Occipital lobe (tissue), 2 donors: ENCODE data around the gene LGR5. TPM values are rescaled to one million over a fixed set of nuclear protein-coding genes. Genes with fewer than 3 reads are reported as not detected.
A peak's percentile ranks its signal among the peaks of the same experiment; 100 is the strongest.

ENCODE experiments used
- DNase-seq: peaks from one replicate; lab custom pipeline; 2025; lab: John Stamatoyannopoulos, UW
- total RNA-seq: library from RNA; depleted of rRNA; stranded (reverse); fragments of >200 nt; gene quantifications from one replicate; pipeline ENCODE4 v1.2.3, GENCODE V29; 2014

LGR5 gene
- total RNA-seq, 1 donor from 2014 or later, result not detected

DNA sequence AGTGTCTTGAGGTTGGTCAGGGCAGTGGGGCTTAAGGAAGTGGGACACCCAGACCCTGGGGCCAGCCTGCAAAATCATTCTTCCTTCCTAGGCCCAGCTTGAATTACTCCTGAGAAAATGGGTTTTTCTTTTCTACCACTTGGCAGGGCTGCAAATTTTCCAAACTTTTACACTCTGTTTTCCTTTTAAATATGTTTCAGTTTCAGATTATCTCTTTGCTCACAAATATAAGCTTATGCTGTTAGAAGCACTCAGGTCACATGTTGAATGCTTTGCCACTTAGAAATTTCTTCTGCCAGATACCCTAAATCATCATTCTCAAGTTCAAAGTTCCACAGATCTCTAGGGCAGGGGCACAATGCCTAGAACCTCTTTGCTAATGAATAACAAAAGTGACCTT is 2.9 kb upstream of the LGR5 start:
- no peak for DNase-seq

DNA sequence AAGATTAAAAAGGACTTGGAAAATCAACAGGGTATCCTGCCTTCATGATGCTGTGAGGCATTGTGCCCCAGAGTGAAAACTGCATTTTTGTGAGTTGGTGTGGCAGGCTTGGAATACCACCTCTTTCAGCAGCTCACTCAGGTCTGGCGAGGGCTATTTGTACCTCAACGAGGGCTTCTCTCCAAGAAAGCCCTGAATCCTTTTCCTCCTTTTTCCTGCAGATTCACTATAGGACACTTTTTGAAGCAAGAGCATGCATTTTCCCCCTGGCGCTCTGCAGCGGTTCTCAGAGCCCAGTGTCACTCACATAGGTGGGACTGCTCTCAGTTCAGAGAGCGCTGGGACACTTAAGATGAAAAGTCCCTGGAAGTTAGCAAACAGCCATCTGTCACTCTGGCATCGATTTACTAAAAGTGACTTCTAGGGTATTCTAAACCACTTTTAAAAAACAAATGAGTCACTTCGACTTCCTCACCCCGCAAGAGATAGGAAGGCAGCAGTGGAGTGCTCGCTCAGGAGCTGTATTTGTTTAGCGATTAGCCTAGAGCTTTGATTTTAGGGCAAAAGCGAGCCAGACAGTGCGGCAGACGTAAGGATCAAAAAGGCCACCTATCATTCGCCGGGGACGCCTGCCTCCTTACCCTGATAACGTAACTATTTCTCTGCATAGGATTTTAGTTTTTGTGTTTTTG is 782 bp upstream of the LGR5 start:
- DNase-seq, result no peak

DNA sequence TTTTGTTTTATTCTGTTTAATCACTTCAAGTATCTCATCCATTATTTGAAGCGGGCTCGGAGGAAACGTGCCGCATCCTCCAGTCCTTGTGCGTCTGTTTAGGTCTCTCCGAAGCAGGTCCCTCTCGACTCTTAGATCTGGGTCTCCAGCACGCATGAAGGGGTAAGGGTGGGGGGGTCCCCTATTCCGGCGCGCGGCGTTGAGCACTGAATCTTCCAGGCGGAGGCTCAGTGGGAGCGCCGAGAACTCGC is 311 bp upstream of the LGR5 start:
- no peak for DNase-seq

DNA sequence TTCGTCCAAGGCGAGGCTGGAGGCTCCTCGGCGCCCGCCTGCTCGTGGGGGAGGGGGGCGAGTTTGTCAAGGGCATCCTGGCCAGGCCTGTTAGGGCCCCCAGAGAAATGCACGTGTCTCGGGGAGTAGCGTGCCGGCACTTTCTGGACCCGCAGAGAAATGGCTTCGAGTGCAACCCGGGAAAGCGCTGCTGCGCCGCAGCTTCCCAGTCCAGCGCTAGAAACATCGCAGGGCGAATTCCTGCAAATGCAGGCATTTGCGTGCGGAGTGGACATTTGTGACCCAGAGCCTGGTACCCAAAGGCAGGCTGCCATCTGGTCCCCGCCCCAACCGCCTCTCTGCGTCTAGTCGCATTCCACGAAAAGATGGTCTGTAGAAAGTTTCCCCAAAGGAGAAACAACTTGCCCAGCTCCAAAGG is 756 bp downstream of the LGR5 start:
- DNase-seq, result no peak

DNA sequence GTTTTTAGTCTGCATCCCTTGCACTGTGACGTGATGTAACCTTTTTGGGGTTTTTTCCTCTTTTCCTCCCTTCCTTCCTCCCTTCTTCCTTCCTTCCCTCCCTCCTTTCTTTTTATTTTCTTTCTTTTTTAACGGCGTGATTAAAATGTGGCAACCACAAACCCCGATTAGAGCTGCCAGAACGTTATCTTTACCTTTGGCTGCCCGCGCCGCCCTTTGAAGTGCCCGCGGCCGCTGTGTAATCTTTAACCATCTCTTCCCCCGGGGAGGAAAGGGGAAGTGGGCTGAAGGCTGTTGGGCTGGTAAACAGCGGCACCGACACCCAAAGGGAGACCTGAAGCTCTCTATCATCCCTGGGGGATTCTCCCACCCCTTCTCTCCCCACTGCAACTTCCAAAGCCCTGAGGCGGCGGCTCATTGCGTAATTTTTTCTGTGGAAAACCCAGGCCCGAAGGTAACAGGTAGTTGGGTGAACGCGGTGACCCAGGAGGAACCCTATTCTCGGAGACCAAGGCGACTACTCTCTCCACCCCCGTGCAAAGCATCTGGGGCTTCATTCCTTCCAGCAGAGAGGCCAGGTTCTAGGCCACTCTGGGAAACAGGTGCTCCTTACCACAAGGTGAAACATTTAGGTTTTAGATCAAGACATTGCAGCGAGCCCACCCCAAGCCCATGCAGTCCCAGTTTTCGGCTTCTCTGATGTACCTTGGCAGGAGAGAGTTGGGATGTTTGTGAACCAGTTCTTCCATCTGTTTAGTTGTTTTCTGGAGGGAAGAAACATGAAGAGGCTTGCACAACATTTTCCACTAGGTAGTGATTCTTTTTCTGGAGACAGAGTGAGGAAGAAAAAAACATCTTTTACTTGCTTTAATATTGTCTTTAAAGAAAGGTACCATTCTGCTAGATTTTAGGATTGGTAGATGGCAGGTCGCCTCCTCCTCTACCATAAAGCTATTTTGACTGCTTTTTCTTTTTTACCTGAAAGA is 1.5 kb downstream of the LGR5 start:
- DNase-seq, result no peak

DNA sequence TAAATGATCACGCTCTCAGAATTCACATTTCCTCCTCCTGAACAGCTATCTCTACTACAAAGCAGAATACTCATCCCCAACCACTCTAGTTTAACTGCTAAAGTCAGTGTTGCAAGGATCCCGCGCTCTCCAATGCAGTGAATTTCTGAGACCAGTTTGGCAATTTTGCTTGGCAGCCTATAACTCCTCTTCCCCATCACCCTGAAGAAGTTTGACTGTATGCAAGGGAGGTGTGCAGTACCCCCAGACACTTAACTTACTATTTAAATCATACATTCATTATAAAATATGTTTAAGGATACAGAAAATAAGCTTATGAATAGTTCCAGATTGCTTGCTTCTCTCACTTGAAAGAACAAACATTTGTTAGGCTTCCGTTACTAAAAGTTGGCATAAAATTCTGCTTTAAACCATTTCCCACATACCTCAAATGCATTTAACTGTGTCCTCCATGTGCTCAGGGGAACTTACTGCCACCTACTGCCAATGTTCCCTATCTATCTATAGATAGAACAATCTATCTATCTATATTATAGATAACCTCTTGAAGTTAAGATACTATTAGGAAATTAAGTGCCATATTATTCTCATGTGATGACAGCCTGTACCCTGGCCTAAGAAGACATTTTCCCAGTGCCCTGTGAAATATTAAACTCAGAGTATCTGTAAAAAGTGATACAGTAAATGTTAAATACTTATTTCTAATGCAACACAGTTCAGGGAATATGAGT is 2.4 kb downstream of the LGR5 start:
- DNase-seq, result no peak

DNA sequence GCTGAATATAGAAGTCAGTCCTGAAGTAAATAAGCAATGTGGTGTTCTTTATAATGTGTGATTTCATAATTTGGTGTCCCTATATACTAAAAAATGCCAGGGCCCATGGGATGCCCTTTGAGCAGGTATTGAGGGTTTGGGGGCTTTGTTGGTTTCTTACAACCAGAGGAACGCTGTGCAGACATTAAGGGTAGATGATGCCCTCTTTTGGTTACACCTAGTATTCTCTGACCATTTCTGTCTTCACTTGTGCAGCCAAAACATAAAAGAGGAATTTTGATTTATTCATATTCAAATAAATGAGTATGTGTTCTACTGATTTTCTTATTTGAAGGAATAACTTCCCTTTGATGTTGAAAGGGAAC is 3.0 kb downstream of the LGR5 start:
- no peak for DNase-seq

DNA sequence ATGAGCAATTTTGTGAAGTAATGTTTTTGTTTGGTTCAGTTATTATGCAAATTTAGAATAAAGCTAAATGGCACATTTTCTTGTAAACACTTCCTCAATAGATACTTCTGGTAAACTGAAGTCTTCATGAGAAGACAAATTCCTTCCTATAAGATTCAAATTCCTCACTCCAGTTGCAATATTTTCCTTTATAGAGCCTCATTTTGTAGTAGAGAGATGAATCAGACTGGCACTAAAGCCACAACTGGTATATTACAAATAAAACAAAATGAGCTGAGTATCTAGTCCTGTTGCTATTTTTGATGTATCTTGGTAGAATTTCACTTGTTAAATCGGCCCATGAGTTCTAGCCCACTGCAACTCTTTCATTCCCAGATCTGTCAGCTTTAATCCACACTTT is 5.5 kb downstream of the LGR5 start:
- no peak for DNase-seq

DNA sequence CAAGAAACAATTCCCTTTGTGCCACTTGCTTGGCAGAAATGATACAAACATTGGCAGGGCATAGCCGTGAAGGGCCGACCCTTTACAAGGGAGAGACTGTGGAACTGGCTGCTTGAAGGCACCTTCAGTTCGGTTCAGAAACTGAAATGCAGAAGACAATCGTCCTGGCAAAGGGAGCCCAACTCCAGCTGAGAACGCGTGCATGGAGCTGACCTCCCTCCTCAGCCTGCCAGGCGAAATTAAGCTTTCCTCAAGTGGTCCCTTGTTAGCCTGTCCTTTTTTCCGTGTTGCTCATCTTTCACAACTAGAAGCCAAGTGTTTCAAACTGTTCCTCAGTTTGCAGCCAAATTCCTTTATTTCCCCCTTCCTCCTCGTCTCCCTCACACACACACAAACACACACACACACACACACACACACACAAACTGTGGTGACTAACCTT is 8.1 kb downstream of the LGR5 start:
- DNase-seq, result peak; percentile 18

DNA sequence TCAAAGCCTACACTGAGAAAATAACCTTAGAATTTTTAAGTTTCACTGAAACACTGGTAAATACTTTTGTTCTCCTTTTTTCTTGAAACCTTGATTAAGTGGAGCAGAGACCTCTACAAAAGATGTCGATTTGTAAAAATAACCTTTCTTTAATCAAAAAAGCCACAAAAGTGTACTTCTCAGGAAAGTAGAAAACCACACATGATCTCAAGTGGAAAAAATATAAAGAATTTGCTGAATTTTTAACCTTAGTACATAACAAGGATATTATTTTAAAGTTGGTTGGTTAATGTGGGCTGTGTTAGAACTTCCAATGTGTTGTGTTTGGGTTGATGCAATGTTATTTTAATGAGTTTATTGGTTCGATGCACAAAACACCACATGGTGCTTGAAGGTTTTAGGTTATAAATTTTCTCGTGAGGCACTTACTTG is 8.6 kb downstream of the LGR5 start:
- no peak for DNase-seq

DNA sequence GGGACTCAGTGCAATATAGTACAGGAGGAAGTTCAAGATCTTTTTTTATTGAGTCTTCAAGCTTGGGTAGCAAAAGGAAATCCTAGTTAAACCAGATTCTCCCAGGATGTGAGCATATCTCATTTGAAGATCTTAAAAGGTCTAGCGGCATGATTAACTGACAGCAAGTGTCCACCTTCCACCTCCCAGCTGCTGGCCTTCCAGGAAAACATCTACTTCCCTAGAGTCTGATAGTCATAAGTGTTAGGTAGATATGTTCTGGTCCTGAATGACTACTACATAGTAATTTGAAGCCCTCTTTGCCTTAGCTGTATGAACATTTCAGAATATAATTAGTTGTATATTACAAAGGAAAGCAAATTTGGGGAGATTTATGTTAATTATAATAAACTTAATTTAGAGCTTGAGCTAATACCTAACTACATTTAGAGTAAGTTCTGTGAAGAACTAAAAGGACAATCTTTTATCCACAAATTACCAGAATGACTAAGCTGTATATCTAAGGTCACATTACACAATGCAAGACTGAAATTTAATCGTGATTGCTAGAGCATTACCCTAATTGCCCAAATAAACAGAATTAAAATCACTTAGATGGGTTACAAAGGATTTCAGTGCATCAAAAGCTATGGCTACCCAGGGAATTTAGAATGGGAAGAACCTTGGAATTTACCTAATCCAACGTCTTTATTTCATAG is 9.9 kb downstream of the LGR5 start:
- no peak for DNase-seq

DNA sequence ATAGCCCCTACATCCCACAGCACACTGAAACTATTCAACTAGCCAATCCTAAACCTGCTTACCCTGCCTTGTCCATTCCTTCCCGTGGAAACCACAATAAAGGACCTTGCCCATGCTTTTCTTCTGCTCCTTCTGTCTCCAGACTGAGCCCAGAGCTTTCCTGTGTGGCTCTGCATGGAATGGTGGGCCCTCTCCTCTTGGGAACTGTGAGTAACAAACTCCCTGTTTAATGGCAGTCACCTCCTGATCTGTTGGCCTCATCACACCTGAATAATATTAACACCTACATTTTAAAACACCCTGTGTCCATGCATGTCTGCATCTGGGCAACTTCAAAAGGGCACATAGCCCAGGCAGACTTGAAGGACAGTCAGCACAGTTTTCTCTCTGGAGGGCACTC is 12.4 kb downstream of the LGR5 start:
- no peak for DNase-seq

DNA sequence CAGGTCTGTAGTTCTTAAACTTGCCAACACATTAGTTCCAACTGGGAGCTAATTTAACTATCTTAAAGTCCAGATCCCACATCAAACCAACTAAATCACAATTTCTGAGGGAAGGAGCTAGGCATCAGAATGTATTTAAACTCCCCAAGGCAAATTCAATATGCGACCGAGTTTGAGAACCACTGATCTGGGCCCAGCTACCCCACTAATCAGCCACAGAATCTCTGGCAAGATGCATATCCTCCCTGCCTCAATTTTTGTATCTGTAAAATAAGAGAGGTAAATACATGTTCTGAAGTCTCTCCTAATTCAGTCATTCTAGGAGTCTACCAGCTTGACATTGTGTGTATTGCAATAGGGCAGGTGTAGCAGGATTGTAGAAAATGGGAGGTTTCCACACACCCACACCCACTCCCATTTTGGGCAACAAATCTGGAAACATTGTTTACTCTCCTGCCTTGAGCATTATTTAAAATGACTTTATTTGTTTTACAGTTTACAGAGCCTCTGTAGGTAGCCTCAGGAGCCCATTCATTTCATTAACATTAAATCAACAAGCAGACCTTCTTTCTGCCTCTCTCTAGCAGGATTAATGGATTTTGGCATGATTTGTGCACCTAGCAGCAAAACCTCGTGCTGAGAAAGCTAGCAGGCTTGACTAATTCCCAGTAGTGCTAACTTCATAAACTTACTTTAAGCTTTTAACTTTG is 15.6 kb downstream of the LGR5 start:
- DNase-seq, result no peak

DNA sequence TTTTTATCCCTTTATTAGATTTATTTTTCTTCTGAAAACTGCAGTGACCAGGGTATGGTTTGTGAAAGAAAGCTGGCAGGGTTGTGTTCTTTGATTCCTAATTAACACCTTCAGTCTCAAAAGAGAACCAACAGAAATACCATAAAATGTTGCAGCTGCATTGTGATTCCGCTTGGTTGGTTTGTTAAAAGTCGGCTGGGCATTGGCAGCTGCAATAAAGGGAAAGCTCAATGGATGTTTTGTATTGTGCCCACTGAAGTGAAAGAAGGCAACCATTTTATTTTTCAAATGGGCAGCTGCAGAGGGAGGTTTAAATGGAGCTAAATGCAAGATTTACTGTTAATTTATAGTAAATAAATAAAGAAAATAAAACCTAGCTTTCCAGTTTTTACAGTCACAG is 16.7 kb downstream of the LGR5 start:
- DNase-seq, result no peak

DNA sequence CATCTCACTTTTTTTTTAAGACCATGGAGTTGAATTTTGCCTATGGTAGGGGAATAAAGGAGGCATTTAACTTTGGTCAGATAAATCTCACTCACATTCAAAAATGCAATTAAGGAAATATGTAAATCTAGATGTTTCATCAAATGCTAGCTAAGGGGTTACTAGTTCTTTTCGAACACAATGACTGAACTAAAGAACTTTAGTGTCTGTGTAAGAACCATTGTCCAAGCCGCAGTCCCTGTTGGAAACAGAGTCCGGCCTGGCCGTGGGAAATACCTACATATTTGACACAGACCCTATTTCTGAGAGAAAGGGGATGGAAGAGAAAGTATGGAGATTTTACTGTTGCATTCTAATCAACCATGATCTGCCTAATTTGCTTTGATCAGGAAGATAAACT is 17.4 kb downstream of the LGR5 start:
- DNase-seq, result no peak

DNA sequence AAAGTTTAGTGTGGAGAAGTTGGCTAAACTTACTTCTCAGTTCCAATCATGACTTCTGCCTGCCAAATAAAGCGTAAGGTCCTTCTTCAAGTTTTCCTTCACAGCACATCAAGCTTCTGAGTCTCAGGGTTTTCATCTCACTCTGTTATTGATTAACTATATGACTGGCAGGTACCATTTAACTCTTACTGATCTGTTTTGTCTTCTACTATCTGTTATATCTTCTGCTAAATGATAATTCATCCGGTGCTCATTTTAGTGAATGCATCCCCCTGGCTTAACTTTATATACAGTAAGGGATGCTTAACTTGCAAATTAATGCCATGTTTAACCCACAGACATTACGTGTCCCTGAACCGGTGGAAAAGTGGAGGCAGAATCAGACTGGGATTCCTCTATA is 20.7 kb downstream of the LGR5 start:
- no peak for DNase-seq

DNA sequence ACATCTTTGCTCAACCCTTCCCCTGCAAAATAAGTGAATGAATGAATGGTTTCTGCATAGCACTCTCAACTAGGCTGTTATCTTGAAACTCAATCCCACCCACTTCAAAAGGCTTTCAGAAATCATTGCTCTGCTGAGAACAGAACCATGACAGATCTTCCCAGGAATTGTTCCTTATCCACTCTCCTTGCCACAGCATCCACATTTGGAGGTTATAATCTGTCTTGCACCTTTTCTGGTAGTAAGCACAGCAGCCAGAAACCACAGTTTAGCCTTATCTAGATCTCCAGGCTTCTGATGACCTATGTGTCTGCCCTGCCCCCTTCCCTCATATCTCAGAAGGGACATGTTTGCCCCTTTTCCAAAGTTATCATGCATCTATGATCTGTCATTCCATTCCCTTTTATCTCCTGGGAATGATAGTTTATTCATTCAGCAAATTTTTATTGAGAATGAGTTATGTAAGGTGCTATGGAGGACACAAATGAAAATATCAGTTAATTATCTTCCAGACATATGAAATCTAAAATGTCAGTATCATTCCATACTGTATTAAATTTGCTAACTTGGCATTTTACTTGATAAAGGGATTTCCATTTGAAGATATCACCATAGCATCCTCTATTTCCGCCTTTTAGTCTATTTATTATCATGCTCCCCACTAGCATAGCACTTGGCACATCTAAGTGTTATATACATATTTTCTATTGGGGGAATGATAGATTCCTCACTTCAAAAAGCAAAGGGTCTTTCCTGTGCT is 21.4 kb downstream of the LGR5 start:
- no peak for DNase-seq

DNA sequence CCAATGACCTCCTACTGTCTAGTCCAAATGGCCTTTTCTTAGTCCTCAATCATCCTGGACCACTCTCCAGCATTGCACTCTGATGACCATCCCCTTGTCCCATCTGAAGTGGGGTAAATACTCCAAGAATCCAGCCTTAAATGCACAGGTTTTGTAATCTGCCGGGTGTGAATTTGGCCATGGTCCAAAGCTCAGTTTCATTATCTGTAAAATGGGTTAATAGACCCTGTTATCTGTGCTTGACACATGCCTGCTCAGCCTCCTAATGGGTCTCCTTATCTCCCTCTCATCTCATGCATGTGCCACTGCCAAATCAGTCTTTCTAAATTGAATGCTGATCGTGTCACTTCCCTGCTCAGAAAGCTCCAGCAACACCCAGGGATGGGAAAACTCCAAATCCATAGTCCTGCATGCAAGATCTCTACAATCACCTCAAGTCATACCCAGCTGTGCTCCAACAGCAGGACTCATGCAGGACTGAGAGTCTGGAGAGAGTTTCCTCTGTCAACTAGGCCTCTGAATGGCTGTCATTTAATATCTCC is 22.3 kb downstream of the LGR5 start:
- DNase-seq, result no peak

DNA sequence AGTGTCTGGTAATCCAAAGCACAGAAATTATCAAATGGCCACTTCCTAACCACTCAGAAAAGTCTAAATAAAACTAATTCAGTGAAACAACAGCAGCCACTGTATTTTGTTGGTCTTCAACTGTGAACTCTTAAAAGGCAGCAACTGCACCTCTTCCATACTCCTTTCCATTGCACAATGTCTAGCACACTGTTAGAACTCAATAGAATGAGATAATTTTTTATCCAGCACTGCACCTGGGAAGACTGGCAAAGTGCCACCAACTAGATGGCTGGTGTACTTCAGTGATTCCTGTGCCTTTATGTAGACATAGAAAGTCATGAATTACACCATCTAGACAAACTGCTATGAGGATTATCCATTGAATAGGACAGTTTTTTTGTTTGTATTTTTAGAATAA is 26.2 kb downstream of the LGR5 start:
- DNase-seq, result no peak

DNA sequence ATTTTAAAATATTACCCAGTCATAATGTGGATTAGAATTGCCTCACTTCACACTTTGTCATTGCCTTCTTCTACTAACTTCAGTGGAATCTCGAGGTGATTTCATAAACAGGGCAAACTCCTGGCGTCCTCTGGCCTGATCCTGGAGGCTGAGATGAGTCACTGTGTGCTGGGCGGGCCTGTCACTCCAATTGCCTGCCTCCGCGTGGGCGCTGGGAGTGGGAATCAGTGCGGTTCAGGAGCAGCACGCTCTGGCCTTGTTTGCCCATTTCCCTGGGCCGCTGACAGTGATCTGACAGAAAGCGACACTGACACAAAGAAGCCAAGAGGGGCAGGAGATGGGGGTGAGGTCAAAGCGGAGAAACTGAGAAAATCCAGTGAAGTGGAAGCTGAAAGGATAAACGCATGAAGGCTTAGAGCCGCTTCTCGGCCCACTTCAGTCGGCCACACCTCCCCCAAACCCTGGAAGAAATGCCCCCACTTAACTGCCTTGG is 29.7 kb downstream of the LGR5 start:
- DNase-seq, result no peak
